Activated T-helper 17 cell treated with anti-CD3 and anti-CD28 coated beads, Interleukin-2, amount 50 U/mL, for 72 hours (primary cell): ENCODE results near the gene RBM14. TPM values are rescaled to one million over a fixed set of nuclear protein-coding genes. Genes with fewer than 3 reads are reported as not detected.
"Not testable (repeated sequence)": the region's sequence is repeated elsewhere in the genome, so short reads cannot be mapped to it uniquely, and the experiment has no call there.

ENCODE experiments used
- ATAC-seq: fragments of 150-1000 bp; cut with Tn5 transposase; replicated peaks from 2 replicates; pipeline ENCODE4 v1.10.0; 2021; ENCODE audit warnings: mild to moderate bottlenecking, moderate library complexity
- H3K27ac Mint-ChIP-seq: one replicate; pipeline ENCODE4 v1.8.0; 2022; ENCODE audit warnings: mixed read lengths
- H3K27me3 Mint-ChIP-seq: one replicate; pipeline ENCODE4 v1.8.0; 2022; ENCODE audit warnings: mixed read lengths
- H3K36me3 Mint-ChIP-seq: one replicate; pipeline ENCODE4 v1.8.0; 2022; ENCODE audit warnings: low read depth, mild to moderate bottlenecking, mixed read lengths
- H3K4me1 Mint-ChIP-seq: one replicate; pipeline ENCODE4 v1.8.0; 2022; ENCODE audit warnings: mixed read lengths
- H3K4me3 Mint-ChIP-seq: one replicate; pipeline ENCODE4 v1.8.0; 2022; ENCODE audit warnings: mild to moderate bottlenecking, mixed read lengths
- H3K9me3 Mint-ChIP-seq: one replicate; pipeline ENCODE4 v1.8.0; 2022; ENCODE audit warnings: mixed read lengths
- total RNA-seq, 2 donors: library from RNA; stranded (reverse); gene quantifications; one replicate each; pipeline ENCODE4 v1.2.3, GENCODE V29; 2022

The RBM14 gene
- total RNA-seq, 2 donors from 2014 or later: 127 to 156 TPM

DNA sequence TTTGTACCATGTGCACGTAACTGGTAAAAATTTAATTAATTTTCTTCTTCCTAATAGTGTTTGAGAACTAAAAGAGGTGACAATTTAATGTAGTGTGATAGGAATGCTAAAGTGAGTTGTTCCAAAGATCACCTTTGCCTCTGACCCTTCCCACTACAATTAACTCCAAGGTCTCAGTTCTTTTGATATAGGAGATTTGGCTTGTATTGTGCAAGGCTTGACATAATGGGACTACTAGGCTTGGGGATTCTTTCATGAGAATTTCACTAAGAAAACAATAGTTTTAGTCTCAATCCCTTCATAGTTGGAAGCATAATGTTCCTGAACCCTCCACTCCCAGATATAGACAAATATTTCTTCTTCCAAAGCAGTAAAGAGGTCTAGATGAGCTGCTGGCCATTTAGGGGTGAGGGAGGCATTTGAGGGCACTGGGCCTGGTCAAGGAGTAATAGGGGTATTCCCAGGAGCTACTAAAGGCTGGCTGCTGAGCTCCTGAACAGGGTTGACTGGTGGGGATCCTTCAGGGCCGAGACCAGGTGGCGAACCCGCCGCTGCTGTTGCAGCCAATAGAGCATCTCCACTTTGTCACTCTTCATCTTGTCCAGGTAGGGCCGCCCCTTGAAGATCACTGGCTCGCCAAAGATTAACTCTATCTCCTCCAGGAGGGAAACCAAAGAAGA, 26.3 kb upstream of the RBM14 start:
- H3K27me3 Mint-ChIP-seq: no peaks in the 10 kb centered on the region
- ATAC-seq: no peak
- no peak overlapping the region for H3K27ac Mint-ChIP-seq
- peaks cover 9% of the 10 kb centered on the region for H3K4me1 Mint-ChIP-seq
- H3K9me3 Mint-ChIP-seq: no peaks in the 10 kb centered on the region
- peaks cover 8% of the 10 kb centered on the region for H3K36me3 Mint-ChIP-seq
- H3K4me3 Mint-ChIP-seq: no peak overlapping the region

DNA sequence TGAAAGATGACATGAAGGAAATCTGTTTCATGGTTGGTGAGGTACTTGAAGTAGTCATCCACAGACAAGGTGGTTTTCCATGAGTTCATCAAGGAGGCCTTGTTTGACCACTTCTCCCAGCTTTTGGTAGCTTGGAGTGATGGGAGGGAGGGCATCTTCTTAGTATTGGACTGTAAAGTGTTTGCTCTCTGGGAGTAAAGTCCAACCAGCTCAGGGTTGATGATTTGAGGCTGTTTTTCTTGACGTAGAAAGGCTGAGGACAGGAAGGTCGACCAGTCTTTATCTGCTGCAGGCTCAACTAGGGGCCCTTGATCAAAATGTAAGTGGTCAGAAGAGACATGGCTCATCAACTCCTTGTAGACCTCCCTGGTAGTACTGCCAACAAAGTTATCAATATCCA, 25.3 kb upstream of the RBM14 start:
- no peaks in the 10 kb centered on the region for H3K9me3 Mint-ChIP-seq
- no peak for ATAC-seq
- no peaks in the 10 kb centered on the region for H3K27me3 Mint-ChIP-seq
- H3K4me1 Mint-ChIP-seq: peaks cover 14% of the 10 kb centered on the region
- H3K4me3 Mint-ChIP-seq: peak overlapping the region; percentile 100
- peaks cover 8% of the 10 kb centered on the region for H3K36me3 Mint-ChIP-seq
- H3K27ac Mint-ChIP-seq: no peak overlapping the region

DNA sequence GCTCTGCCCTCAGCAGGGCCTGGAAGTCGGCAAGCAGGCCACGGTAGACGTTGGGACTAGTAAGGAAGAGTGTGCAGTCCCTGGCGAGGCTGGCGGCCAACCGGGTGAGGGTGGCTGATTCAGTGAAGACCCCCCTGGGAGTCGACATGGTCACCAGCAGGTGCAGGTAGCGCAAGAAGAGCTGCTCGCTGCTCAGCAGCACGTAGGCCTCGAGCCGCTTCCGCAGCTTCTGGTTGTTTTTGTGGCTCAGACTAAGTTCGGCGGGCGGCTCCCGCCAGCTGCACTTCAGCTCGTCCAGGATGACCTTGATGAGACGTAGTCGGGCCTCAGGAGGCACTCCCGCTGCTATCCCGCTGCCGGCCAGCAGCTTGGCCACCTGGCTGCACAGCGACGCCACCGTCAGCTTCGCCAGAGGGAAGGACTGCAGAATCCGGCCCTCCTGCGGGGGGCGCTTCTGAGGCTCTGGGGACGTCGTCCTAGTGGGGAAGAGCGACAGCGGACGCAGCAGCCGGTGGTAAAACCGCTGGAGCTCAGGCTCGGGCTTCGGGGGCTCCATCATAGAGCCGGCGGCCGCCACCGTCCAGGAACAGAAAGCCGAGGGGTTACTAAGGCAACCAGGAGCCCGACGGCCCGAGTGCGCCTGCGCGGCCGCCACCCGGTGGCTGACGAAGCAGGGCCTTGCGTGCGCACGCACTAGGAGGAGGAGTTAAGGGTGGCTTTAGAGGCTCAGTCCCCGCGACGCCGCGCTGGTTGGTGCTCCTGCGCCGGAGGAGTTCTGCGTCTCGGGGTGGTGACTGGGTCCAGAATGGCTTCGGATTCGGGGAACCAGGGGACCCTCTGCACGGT, 23.8 kb upstream of the RBM14 start, which contains the start of the genes CCDC87 and CCS:
Gene CCDC87, minus strand, starts transcription at position 607 of the 846 bp plus-strand sequence. Its CDS starts 48 bp downstream, at position 559.
Gene CCS, plus strand, starts transcription at position 729 of the 846 bp plus-strand sequence. Its CDS starts 77 bp downstream, at position 806.
- ATAC-seq: peak; percentile 99
- Mint-ChIP-seq H3K36me3 (peaks cover 8% of the 10 kb centered on the region), H3K4me1 (peaks cover 14% of the 10 kb centered on the region), H3K9me3 (no peaks in the 10 kb centered on the region), H3K27ac (peak within 1 kb of the TSS; percentile 99), H3K4me3 (peak within 1 kb of the TSS; percentile 100), H3K27me3 (no peaks in the 10 kb centered on the region)

DNA sequence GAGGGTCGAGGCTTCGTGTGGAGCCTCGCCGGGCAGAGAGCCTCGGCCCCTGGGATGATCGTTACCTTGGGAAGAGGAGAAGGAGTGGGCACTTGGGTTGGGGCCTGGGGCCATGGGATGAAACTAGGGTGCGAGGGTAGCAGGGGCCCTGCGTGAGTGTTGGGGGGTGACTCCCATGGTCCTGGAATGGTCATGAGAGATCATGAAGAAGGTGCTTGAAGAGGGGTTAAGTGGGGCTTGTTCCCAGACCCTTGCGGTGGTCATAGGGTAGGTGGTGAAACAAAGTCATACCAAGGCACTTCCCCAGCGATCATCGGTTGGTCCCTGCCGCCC, 23.2 kb upstream of the RBM14 start:
- no peaks in the 10 kb centered on the region for H3K9me3 Mint-ChIP-seq
- ATAC-seq: no peak
- peak overlapping the region; percentile 100 for H3K4me3 Mint-ChIP-seq
- no peaks in the 10 kb centered on the region for H3K27me3 Mint-ChIP-seq
- H3K4me1 Mint-ChIP-seq: peaks cover 14% of the 10 kb centered on the region
- H3K27ac Mint-ChIP-seq: peak overlapping the region; percentile 99
- peaks cover 8% of the 10 kb centered on the region for H3K36me3 Mint-ChIP-seq

DNA sequence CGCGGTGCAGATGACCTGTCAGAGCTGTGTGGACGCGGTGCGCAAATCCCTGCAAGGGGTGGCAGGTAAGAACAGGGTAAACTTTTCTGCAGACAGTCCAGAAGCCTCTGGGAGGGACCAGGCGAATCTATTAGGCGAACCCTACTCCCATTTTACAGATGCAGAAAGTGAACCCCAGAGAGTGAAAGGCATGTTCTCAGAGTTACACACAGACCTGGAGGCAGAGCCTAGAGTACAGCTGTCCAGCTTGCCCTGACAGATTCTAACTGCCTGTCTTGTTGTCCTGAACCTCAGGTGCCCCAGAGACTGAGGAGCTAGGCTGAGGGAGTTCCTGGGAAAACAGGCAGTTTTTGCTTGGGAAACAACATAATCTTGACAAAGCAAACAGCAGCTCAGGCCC, 22.8 kb upstream of the RBM14 start:
- Mint-ChIP-seq H3K27me3 (no peaks in the 10 kb centered on the region), H3K4me3 (peak overlapping the region; percentile 100), H3K36me3 (peaks cover 8% of the 10 kb centered on the region), H3K27ac (peak overlapping the region; percentile 99), H3K9me3 (no peaks in the 10 kb centered on the region), H3K4me1 (peaks cover 14% of the 10 kb centered on the region)
- no peak for ATAC-seq

DNA sequence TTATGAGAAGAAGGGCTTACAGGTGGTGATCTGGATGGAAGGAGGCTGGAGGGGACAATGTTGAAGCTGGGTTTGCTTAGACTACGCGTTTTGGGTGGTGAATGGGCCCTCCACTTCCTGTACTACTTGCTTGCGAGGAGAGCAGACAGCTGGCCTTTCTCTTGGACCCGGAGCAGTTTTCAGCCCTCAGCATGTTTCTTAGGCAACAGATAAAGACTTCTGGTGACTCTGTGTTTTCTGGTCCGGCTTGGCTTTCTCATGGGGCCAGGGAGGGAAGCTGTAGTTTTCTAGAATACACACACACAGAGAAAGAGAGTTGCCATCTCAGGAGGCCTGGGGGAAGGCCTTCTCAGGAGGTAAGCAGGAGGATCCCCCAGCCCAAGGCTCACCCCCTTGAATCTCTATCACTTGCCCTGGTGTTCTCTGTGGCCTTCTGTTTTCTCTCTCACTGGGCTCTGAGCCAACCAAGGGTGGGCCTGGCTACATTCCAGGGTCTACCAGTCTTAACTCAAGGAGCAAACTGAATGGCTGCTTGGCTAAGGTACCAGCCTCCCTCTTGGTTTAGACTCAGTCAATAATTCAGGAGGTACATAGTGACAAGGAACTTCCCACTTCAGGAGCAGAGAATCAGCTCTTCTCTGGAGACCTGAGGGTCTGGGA, 21.1 kb upstream of the RBM14 start:
- Mint-ChIP-seq H3K27me3 (no peaks in the 10 kb centered on the region), H3K9me3 (no peaks in the 10 kb centered on the region), H3K27ac (peak overlapping the region; percentile 60), H3K4me1 (peaks cover 14% of the 10 kb centered on the region), H3K4me3 (no peak overlapping the region), H3K36me3 (peaks cover 11% of the 10 kb centered on the region)
- ATAC-seq: no peak

DNA sequence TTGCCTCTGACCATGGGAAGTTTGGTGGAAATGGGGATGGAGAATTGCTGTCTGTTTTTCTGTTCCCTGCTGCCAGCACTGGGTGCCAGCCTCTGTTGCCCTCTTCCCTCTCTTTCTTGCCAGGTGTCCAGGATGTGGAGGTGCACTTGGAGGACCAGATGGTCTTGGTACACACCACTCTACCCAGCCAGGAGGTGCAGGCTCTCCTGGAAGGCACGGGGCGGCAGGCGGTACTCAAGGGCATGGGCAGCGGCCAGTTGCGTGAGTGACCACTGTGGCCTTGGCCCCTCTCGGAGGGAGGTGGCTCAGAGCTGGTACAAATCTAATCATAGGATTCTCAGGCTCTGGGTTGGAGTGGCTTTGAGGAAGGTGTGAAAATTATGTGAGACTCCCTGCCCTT, 17.4 kb upstream of the RBM14 start:
- Mint-ChIP-seq H3K9me3 (no peaks in the 10 kb centered on the region), H3K36me3 (peaks cover 10% of the 10 kb centered on the region), H3K4me3 (no peak overlapping the region), H3K27me3 (no peaks in the 10 kb centered on the region), H3K27ac (no peak overlapping the region), H3K4me1 (peaks cover 10% of the 10 kb centered on the region)
- ATAC-seq: no peak

DNA sequence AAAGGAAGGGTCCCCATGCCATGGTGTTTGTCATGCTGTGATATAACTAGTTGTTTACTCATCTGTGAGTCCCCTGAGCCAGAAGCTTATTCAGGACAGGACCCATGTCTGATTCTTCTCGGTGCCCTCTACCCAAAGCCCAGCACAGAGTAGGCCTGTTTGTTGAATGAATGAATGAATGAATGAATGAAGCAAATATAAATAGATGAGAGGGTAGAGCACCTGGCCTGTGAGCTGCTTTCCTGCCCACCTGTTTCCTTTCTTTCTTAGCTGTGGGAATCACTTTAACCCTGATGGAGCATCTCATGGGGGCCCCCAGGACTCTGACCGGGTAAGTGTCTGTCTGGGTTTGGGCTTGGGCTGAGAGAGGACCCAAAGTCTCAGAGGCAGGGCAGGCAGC, 16.2 kb upstream of the RBM14 start:
- Mint-ChIP-seq H3K27me3 (no peaks in the 10 kb centered on the region), H3K4me1 (peaks cover 4% of the 10 kb centered on the region), H3K4me3 (no peak overlapping the region), H3K27ac (no peak overlapping the region), H3K36me3 (peaks cover 21% of the 10 kb centered on the region), H3K9me3 (no peaks in the 10 kb centered on the region)
- no peak for ATAC-seq

DNA sequence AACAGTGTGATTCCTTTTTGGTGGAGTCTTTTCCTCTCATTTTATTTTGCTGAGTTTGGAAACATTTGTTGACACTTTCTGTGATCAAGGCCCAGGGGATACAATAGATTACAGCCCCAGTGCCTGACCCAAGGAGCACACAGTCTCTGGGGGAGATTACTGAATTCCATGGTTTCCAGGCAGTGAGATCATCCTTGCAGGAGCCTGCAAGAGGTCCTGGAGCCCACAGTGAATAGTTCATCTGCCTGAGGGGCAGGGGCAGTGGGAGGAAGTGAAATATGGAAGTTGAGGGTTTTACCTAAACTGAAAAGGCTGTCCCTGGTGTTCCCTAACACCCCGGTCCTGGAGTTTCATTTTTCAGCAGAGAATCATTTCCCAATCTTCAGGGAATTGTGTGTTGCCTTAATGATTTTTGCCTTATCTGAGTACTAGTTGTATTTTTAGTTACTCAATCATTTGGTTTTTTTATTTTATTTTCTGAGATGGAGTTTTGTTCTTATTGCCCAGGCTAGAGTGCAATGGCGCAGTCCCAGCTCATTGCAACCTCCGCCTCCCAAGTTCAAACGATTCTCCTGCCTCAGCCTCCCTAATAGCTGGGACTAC, 15.7 kb upstream of the RBM14 start:
- Mint-ChIP-seq H3K27ac (no peak overlapping the region), H3K4me1 (no peaks in the 10 kb centered on the region), H3K9me3 (no peaks in the 10 kb centered on the region), H3K36me3 (peaks cover 26% of the 10 kb centered on the region), H3K4me3 (no peak overlapping the region), H3K27me3 (no peaks in the 10 kb centered on the region)
- no peak for ATAC-seq

DNA sequence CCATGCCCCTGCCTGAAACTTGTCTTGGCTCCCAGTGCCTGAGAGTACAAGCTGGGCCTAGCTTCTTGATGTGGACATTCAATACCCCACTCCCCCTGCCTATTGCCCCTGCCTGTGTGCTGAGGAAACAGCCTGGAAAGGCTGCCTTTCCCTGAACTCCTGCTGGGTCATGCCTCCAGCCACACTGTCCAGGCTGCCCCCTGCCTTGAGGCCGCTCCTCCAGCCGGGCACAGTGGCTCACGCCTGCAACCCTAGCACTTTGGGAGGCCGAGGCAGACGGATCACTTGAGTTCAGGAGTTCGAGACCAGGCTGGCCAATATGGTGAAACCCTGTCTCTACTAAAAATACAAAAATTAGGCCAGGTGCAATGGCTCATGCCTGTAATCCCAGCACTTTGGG, 13.4 kb upstream of the RBM14 start:
- Mint-ChIP-seq H3K27me3 (no peaks in the 10 kb centered on the region), H3K9me3 (no peaks in the 10 kb centered on the region), H3K4me3 (no peak overlapping the region), H3K27ac (no peak overlapping the region), H3K4me1 (no peaks in the 10 kb centered on the region), H3K36me3 (peaks cover 32% of the 10 kb centered on the region)
- no peak for ATAC-seq

DNA sequence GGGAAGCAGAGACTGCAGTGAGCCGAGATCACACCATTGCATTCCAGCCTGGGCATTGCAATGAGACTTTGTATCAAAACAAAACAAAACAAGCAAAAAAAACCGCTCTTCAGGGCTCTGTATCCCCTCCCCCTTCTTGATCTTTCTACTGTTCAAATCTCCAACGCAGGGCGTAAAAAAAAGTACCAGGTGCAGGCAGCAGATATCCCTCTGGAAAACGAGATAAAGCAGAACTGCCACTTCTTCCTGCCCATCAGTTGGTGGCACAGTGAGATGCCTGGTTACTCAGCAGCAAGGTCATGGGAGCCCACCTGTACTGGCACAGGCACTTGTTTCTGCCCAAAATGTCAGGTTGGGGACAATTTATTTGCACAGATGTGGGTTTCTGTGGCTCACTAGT, 12.3 kb upstream of the RBM14 start:
- Mint-ChIP-seq H3K36me3 (peaks cover 32% of the 10 kb centered on the region), H3K4me3 (no peak overlapping the region), H3K4me1 (no peaks in the 10 kb centered on the region), H3K9me3 (no peaks in the 10 kb centered on the region), H3K27ac (no peak overlapping the region), H3K27me3 (no peaks in the 10 kb centered on the region)
- ATAC-seq: no peak

DNA sequence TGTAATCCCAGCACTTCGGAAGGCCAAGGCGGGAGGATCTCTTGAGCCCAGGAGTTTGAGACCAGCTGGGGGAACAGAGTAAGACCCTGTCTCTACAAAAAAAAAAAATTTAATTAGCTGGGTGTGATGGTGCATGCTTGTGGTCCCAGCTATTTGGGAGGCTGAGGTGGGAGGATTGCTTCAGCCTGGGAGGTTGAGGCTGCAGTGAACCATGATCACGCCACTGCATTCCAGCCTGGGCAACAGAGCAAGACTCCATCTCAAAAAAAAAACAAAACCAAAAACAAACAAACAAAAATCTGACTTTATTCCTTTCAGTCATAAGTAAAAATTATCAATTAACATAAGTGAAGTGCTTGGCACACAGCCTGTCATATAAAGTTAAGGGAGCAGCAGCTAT, 9.8 kb upstream of the RBM14 start:
- H3K4me3 Mint-ChIP-seq, H3K4me1 Mint-ChIP-seq, H3K27me3 Mint-ChIP-seq, ATAC-seq, H3K27ac Mint-ChIP-seq, H3K9me3 Mint-ChIP-seq: not testable (repeated sequence)
- peaks cover 23% of the 10 kb centered on the region for H3K36me3 Mint-ChIP-seq

DNA sequence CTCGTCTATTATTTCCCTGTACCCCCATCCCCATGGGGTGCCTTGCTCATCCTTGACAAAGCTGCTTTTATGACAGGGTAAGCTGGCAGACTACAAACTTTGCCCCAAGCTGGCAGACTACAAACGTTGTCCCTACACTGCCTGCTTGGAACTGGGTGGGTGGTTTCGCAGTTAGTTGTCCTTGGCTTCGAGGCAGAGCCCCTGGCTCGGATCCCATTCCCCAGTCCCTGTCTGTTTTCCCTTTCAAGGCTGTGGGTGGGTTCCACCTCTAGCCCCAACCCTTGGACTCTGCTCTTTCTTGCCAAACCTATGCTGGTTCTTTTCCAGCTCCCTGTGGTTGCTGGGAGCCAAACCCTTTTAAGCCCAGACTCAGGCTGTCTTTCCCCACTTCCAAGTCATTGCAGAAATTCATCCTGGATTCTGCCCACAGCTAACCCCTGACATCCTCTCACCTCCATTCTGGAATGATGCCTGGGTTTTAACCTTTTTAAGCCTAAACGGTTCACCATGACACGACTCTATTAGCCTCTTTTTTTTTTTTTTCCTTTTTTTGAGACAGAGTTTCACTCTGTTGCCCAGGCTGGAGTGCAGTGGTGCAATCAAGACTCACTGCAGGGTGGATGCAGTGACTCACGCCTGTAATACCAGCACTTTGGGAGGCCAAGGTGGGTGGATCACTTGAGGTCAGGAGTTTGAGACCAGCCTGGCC, 9.2 kb upstream of the RBM14 start:
- no peaks in the 10 kb centered on the region for H3K9me3 Mint-ChIP-seq
- no peak overlapping the region for H3K4me3 Mint-ChIP-seq
- H3K36me3 Mint-ChIP-seq: peaks cover 23% of the 10 kb centered on the region
- H3K27me3 Mint-ChIP-seq: no peaks in the 10 kb centered on the region
- no peak for ATAC-seq
- no peak overlapping the region for H3K27ac Mint-ChIP-seq
- H3K4me1 Mint-ChIP-seq: no peaks in the 10 kb centered on the region
